HEK293 (cell line): ENCODE results near the gene CRTAC1.

ENCODE experiments used
- ZNF416 ChIP-seq: fragments of 450-650 bp; formaldehyde crosslinking; IDR thresholded peaks from 2 replicates; pipeline ENCODE4 v1.5.1; 2016; ENCODE audit warnings: missing biosample characterization, missing genetic modification characterization
- ZXDB ChIP-seq: fragments of 450-650 bp; formaldehyde crosslinking; IDR thresholded peaks from 2 replicates; pipeline ENCODE4 v1.5.1; 2016; ENCODE audit warnings: missing biosample characterization, missing genetic modification characterization
- TF ChIP-seq, protein P1 (sequence below): fragments of 450-650 bp; formaldehyde crosslinking; IDR thresholded peaks from 2 replicates; pipeline ENCODE4 v1.5.1; 2016; ENCODE audit warnings: missing biosample characterization, missing genetic modification characterization

GRCh38 chr10:97920865-97921264, 109.6 kb downstream of the CRTAC1 start:
- no peak for TF ChIP-seq ZNF416 (tag by site-specific recombination)
- TF ChIP-seq, protein P1, sequence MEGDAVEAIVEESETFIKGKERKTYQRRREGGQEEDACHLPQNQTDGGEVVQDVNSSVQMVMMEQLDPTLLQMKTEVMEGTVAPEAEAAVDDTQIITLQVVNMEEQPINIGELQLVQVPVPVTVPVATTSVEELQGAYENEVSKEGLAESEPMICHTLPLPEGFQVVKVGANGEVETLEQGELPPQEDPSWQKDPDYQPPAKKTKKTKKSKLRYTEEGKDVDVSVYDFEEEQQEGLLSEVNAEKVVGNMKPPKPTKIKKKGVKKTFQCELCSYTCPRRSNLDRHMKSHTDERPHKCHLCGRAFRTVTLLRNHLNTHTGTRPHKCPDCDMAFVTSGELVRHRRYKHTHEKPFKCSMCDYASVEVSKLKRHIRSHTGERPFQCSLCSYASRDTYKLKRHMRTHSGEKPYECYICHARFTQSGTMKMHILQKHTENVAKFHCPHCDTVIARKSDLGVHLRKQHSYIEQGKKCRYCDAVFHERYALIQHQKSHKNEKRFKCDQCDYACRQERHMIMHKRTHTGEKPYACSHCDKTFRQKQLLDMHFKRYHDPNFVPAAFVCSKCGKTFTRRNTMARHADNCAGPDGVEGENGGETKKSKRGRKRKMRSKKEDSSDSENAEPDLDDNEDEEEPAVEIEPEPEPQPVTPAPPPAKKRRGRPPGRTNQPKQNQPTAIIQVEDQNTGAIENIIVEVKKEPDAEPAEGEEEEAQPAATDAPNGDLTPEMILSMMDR (tag by site-specific recombination) = no peak
- no peak for TF ChIP-seq ZXDB (tag by site-specific recombination)
